Parathyroid adenoma (tissue), 2 donors: ENCODE data around the gene C14orf119.

Source experiments
- H2AFZ ChIP-seq: fragments of 300-600 bp; sonication (generic); one replicate; pipeline ENCODE4 v1.7.0; 2017; ENCODE audit warnings: antibody characterized with exemption, mild to moderate bottlenecking
- H3K27ac ChIP-seq: fragments of 300-600 bp; sonication (generic); one replicate; pipeline ENCODE4 v1.7.0; 2017
- H3K27me3 ChIP-seq: fragments of 300-600 bp; sonication (generic); one replicate; pipeline ENCODE4 v1.7.0; 2017; ENCODE audit warnings: low read length; ENCODE audit not compliant: control insufficient read depth, insufficient read depth
- H3K36me3 ChIP-seq: fragments of 300-600 bp; sonication (generic); one replicate; pipeline ENCODE4 v1.7.0; 2017; ENCODE audit warnings: low read length; ENCODE audit not compliant: control insufficient read depth, insufficient read depth
- H3K4me1 ChIP-seq: fragments of 300-600 bp; sonication (generic); one replicate; pipeline ENCODE4 v1.7.0; 2017; ENCODE audit warnings: control low read depth
- H3K4me2 ChIP-seq: fragments of 300-600 bp; sonication (generic); one replicate; pipeline ENCODE4 v1.7.0; 2017; ENCODE audit warnings: low read length
- H3K4me3 ChIP-seq: fragments of 300-600 bp; sonication (generic); one replicate; pipeline ENCODE4 v1.7.0; 2017; ENCODE audit warnings: low read depth, low read length
- H3K79me2 ChIP-seq: fragments of 300-600 bp; sonication (generic); one replicate; pipeline ENCODE4 v1.7.0; 2017; ENCODE audit warnings: control low read depth
- H3K9ac ChIP-seq: fragments of 300-600 bp; sonication (generic); one replicate; pipeline ENCODE4 v1.7.0; 2017; ENCODE audit warnings: mild to moderate bottlenecking
- H3K9me3 ChIP-seq: fragments of 300-600 bp; sonication (generic); one replicate; pipeline ENCODE4 v1.7.0; 2017; ENCODE audit warnings: low read length; ENCODE audit not compliant: control insufficient read depth
- CTCF ChIP-seq: fragments of 300-600 bp; sonication (generic); IDR thresholded peaks from one replicate; pipeline ENCODE4 v1.7.0; 2017; ENCODE audit warnings: antibody characterized with exemption, mild to moderate bottlenecking
- donor health status: primary hyperparathyroidism.

C14orf119 gene

GRCh38 chr14:23062002-23062401, 33.3 kb upstream of the C14orf119 start:
- Histone ChIP-seq H3K36me3 (no peaks in the 10 kb centered on the region), H3K27ac (peak overlapping the region; percentile 46), H3K27me3 (no peaks in the 10 kb centered on the region), H3K9ac (no peak overlapping the region), H3K4me2 (peak overlapping the region; percentile 42), H3K79me2 (peaks cover 11% of the 10 kb centered on the region), H3K9me3 (no peaks in the 10 kb centered on the region), H3K4me1 (peaks cover 7% of the 10 kb centered on the region), H3K4me3 (no peak overlapping the region), H2AFZ (no peak overlapping the region)
- no peak for TF ChIP-seq CTCF

GRCh38 chr14:23063601-23064000, 31.7 kb upstream of the C14orf119 start:
- H3K36me3 ChIP-seq: no peaks in the 10 kb centered on the region
- no peak overlapping the region for H3K4me3 ChIP-seq
- no peak overlapping the region for H3K27ac ChIP-seq
- no peak for TF ChIP-seq CTCF
- no peaks in the 10 kb centered on the region for H3K27me3 ChIP-seq
- peaks cover 6% of the 10 kb centered on the region for H3K4me1 ChIP-seq
- no peaks in the 10 kb centered on the region for H3K9me3 ChIP-seq
- peaks cover 11% of the 10 kb centered on the region for H3K79me2 ChIP-seq
- no peak overlapping the region for H2AFZ ChIP-seq
- H3K4me2 ChIP-seq: no peak overlapping the region
- no peak overlapping the region for H3K9ac ChIP-seq

GRCh38 chr14:23066368-23066767, 28.9 kb upstream of the C14orf119 start:
- no peaks in the 10 kb centered on the region for H3K36me3 ChIP-seq
- TF ChIP-seq CTCF: no peak
- no peak overlapping the region for H3K4me2 ChIP-seq
- peaks cover 16% of the 10 kb centered on the region for H3K4me1 ChIP-seq
- H3K4me3 ChIP-seq: no peak overlapping the region
- H3K27ac ChIP-seq: no peak overlapping the region
- H3K27me3 ChIP-seq: no peaks in the 10 kb centered on the region
- no peak overlapping the region for H2AFZ ChIP-seq
- no peaks in the 10 kb centered on the region for H3K9me3 ChIP-seq
- no peak overlapping the region for H3K9ac ChIP-seq
- H3K79me2 ChIP-seq: peaks cover 11% of the 10 kb centered on the region

- Histone ChIP-seq H3K36me3 (no peaks in the 10 kb centered on the region), H3K79me2 (peaks cover 11% of the 10 kb centered on the region), H3K4me1 (peaks cover 17% of the 10 kb centered on the region), H2AFZ (no peak overlapping the region), H3K27me3 (no peaks in the 10 kb centered on the region), H3K9me3 (no peaks in the 10 kb centered on the region), H3K9ac (no peak overlapping the region), H3K4me2 (no peak overlapping the region), H3K4me3 (no peak overlapping the region), H3K27ac (no peak overlapping the region)
- TF ChIP-seq CTCF: no peak
Observed at GRCh38 chr14:23066855-23067744, 28.2 kb upstream of the C14orf119 start.
